HG03196 (cell line): ENCODE results near the gene KDELR1.
A peak's percentile ranks its signal among the peaks of the same experiment; 100 is the strongest.

Experiments
- ATAC-seq: cut with Tn5 transposase; IDR thresholded peaks from one replicate; pipeline ENCODE4 v1.9.1; 2021; ENCODE audit not compliant: unreplicated experiment

Gene KDELR1

DNA sequence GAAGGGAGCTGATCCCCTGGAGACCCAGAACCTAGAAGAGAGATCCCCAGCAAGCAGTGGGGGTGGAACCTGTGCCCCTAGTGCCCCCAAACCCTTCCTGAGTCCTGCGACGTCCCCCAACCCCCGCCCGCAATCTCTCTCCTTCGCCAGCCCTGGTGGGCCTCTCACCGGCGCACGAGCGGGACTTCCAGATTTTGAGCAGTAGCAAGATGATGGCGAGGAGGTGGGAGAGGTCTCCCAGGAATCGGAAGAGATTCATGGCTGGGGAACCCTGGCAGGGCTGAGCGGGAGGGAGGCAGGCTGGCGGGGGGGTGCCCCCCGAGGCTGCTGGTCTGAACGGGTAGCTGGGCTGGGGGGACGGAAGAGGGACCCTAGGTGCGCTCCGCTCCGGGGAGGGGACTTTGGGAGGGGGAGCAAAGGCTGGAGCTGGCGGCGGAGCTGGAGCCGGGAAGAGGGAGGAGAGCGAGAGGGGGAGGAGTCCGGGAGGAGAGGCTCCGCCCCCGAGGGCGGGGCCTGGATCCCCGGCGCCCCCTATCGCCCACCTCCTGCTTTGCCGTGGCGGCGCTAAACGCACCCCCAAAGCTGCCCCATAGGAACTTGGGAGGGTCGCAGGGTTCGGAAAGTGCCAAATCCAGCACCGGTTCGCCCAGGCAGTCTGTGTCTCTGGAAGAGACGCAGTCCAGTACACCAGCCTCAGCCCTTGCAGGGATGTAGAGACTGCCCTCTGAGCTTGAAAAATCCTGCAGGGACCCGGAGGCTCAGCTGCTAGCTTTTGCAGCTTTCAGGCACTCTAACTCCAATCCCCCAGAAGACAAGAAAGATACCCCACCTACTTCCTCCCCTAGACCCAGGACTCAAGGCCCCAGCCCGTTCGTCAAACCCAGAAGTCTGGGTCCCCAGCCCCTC is at the start of gene KDELR1:
Gene KDELR1 (minus strand): TSS at position 452 of the 906 bp plus-strand sequence. CDS start 193 bp downstream, at position 259.
- ATAC-seq, result peak; percentile 63

DNA sequence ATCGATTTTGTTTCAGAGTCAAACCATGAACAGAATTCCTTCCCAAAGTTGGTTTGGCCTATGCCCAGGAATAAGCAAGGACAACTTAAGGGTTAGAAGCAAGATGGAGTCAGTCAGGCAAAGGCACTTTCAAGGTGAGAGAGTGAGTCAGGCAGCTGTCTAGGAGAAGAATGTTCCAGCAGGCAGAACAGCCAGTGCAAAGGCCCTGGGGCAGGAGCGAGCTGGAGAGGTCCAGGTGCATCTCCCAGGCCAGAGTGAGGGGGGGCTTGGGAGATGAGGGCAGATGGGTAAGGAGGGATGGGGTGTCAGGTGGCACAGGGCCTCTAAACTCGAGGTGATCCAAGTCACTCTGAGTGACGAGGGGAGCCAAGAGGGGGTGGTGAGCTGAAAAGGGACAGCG is 45.2 kb upstream of the KDELR1 start:
- no peak for ATAC-seq

DNA sequence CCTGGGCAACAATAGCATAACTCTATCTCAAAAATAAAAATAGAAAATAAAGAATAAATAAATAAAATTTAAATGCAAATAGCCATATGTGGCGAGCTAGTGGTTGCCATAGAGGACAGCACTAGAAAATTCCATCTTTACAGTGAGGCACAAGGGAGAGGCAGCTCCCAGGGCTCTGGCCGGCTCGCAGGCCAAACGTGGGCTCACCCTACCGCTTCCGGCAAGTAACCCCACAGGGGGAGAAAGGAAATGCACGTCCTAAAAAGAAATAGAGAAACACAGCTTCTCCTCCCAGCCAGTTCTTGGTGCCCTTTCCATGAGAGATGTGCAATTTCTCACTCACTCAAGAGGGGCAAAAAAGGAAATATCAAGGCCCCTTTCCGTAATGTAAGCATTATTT is 42.0 kb upstream of the KDELR1 start:
- no peak for ATAC-seq

DNA sequence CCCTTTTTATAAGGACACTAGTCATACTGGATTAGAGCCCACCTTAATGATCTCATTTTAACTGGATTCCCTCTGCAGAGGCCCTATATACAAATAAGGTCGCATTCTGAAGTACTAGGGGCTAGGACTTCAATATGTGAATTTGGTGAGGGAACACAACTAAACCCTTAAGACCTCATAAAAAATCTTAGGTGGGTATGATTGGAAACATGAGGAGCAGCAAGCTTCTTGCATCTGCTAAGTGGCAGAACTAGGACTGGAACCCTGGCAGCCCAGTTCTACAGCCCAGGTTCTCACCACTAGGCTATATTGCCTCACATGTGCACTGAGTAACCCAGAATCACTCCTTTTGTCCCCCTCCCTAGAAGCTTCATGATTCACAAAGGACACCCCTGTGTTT is 37.3 kb upstream of the KDELR1 start:
- no peak for ATAC-seq

DNA sequence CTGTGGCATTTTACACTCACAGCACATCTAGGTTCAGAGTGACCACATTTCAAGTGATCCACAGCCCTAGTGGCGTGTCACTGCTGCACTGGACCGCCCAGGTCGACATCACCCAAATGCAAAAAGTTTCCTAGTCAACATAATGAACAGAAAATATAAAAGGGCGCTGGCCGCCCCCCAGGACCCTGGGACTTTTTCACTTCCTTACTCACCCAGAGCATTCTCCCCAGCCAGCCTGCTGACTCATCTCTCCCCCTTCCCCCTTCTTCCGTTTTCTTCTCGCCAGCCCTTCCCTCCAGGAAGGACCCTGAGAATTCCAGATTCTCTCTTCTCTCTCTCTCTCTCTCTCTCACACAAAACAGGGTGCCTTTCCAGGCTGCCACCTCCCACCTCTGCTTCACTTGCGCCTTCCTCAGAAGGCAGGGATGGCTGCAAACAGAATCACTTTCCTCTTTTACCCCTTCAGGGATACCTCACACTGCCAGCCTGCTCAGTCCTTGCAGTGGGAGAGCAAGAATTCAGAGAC is 33.4 kb upstream of the KDELR1 start:
- ATAC-seq, result no peak

DNA sequence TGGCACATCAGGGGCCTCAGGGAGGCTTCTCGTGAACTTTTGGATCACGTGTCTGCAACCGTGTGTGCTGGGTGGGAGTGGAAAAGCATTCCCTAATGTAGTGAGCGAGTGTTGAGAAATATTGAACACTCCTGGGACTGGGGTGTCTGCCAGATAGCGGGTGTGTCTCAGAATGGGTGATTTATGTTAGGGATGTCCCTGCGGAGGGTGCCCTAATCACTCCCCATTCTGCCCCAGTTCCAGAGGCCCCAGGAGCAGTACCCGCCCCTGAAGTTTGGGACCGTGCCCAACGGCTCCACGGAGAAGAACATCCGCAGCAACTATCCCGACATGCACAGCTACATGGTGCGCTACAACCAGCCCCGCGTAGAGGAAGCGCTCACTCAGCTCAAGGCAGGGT is 30.2 kb upstream of the KDELR1 start:
- no peak for ATAC-seq

DNA sequence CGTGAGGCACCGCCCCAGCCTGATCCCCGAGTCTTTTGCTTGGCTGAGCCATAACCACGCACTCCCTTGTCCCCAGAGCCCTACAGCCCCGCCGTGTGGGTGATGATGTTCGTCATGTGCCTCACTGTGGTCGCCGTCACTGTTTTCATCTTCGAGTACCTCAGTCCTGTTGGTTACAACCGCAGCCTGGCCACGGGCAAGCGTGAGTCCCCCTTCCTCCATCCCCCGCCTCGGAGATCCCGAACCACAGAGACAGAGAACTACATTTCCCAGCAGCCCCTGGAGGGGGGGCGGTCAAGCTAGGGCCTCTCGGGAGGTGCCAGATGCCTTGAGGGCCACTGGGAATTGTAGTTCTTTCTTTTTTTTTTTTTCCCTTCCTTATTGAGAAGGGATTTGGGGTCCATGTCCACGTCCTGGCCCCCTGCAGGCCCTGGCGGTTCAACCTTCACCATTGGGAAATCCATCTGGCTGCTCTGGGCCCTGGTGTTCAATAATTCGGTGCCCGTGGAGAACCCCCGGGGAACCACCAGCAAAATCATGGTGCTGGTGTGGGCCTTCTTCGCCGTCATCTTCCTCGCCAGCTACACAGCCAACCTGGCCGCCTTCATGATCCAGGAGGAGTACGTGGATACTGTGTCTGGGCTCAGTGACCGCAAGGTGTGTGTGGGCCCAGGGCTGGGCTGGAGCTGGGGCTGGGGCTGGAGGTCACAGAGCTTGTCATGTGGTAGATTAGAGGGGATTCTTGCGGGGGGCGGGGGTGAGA is 28.0 kb upstream of the KDELR1 start:
- peak; percentile 63 for ATAC-seq

DNA sequence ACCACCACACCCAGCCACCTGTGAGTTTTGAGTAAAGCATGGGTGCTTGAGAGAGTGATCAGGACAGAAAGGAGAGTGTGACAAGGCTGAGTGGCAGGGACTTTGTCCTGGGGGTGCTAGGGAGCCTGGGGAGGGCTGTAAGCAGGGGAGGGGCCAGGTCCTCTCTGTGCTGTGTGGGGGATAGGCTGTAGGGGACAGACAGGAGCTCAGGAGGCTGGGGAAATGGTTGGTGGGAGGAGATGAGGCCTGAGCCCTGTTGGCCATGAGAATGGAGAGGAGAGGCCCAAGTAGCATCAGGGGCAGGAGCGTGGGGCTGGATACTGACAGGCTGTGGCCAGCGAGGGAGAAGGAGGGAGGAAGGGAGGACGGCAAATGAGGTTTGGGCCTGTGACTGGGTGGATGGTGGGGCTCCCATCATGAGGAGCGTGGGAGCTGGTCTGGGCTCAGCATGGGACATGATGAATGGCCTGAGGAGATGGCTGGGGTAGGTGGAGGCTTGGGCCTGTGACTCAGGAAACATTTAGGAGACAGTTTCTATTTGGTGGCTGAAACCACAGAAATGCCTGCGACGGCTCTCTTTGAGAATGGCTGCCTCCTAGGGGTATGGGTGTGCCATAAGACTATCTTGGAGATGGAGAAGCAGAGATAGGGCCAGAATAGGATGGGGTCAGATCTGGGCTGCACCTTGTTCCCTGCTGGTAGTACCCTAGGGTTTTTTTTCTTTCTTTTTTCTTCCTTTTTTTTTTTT is 27.1 kb upstream of the KDELR1 start:
- no peak for ATAC-seq

DNA sequence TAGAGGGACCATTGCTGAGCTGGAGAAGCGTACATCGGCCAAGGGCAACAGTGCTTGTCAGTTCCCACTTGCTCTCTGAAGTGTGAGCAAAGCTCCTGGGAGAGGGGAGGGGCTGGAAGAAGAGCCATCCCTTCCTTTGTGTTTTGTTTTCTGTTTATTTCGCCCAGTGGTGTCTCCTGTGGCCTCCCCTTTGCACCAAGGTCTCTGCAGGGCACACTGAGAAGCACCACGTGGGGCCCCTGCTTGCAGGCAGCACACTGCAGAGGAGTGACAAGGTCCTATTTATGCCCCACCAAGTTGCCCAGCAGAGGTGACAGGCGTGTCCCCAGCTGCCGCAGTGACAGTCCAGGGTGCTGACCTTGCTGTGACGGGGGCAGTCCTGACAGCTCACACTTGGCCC is 26.1 kb upstream of the KDELR1 start:
- ATAC-seq, result no peak

DNA sequence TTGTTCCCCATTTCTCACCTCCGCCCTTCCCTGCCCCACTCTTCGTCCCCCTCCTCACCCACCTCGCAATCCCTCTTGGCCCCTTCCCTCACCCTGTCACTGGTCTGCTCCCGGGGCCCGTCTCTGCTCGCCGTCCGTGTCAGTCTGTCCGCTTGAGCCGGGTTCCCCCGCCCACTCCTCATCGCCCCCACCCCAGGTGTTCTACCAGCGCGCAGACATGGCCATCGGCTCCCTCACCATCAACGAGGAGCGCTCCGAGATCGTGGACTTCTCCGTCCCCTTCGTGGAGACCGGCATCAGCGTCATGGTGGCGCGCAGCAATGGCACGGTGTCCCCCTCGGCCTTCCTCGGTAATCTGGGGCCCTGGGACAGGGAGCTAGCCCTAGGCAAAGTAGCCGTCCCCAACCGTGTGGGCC is 24.5 kb upstream of the KDELR1 start:
- no peak for ATAC-seq

DNA sequence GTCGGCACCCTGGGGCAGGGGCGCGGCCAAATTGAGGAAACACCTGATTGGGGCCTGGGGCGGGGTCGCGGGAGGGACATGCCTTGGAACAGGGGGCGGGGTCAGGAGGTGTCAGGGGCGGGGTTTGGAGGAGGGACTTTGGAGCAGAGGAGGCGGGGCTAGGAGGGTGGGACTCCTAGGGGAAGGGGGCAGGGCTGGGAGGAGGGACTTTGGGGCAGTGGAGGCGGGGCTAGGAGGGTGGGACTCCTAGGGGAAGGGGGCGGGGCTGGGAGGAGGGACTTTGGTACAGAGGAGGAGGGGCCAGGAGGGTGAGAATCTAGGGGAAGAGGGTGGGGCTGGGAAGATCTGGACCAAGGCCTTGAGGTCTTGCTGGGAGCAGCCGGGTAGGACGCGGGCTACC is 24.0 kb upstream of the KDELR1 start:
- no peak for ATAC-seq

DNA sequence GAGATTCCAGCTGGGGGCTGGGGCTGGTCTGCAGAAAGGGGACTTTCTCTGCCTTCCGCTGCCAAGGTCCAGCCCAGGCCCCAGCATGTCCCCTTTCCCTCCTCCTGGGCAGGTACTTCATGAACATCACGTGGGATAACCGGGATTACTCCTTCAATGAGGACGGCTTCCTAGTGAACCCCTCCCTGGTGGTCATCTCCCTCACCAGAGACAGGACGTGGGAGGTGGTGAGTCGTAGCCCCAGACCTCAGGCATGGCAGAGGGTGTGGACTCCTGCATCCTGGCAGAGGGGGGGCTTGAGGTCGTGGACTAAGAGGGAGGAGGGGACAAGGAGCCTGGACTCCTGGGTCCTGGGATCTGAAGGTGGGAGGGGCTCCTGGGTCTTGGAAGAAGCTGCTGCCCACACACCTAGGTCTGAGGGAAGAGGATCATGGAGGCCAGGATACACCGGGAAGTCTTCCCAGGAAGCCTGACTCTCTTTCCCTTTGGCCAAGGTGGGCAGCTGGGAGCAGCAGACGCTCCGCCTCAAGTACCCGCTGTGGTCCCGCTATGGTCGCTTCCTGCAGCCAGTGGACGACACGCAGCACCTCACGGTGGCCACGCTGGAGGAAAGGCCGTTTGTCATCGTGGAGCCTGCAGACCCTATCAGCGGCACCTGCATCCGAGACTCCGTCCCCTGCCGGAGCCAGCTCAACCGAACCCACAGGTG is 22.7 kb upstream of the KDELR1 start:
- ATAC-seq, result no peak

DNA sequence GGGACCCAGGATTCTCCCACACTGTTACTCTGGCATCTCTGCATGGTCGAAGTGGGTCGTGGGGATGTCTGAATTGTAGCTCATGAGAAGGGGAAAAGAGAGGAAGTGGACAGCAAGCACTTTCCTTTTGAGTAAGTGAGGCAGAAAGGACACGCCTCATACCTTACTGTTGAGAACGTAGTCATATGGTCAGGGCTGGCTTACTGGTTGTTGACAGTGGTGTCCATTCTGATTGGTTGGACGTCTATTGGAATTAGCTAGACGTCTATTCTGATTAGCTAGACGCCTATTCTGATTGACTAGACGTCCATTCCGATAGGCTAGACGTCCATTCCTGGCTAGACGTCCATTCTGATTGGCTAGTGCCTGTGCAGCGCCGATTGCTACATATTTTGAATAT is 14.5 kb upstream of the KDELR1 start:
- ATAC-seq, result no peak

DNA sequence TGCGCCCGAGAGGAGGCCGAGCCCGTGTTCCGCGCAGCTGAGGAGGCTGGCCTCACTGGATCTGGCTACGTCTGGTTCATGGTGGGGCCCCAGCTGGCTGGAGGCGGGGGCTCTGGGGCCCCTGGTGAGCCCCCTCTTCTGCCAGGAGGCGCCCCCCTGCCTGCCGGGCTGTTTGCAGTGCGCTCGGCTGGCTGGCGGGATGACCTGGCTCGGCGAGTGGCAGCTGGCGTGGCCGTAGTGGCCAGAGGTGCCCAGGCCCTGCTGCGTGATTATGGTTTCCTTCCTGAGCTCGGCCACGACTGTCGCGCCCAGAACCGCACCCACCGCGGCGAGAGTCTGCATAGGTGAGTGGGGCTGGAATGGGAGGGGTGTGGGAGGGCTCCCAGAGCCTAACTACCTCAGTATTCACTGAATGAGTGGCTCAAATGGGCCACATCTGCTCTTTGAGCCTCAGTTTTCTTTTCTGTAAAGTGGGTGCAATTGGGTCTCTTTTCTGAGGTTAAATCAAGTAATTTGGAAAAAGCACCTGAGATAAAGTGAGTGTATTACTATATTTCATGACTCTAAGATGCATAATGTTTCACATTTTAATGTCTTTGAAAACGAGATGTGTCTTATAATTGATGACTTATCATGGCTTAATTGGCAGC is 13.8 kb upstream of the KDELR1 start:
- no peak for ATAC-seq

DNA sequence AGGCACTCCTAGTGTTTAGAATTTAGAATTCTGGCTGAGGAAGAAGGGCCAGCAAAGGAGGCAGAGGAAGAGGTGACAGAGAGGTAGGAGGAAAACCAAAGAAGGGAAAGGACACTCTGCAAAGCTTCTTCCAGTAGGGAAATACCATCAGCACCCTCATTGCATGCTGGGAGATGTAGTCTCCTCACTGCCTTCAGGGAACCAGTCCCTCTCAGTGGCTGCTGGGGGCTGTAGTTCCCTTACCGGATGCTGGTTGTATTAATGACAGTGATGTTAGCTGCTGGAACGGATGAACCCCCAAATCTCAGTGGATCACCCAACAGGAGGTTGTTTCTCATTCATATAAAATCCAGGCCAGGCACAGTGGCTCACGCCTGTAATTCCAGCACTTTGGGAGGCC is 12.3 kb upstream of the KDELR1 start:
- ATAC-seq, result peak; percentile 58

DNA sequence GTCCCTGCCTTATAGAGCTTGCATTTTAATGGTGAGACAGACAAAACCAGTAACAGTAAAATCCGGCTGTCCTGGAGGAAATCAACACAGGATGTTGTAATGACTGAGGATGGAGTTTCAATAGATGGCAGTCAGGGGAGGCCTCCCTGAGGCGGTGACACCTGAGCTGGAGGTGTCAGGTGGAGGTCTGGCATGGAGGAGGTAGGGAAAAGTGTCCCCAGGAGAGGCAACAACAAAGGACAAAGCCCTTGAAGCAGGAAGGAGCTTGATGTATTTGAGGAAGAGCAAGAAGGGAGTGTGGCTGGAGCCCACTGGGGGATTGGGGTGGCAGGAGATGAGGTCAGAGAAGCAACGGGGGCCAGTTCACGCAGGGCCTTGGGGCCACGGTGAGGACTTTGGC is 9.9 kb upstream of the KDELR1 start:
- ATAC-seq, result no peak

DNA sequence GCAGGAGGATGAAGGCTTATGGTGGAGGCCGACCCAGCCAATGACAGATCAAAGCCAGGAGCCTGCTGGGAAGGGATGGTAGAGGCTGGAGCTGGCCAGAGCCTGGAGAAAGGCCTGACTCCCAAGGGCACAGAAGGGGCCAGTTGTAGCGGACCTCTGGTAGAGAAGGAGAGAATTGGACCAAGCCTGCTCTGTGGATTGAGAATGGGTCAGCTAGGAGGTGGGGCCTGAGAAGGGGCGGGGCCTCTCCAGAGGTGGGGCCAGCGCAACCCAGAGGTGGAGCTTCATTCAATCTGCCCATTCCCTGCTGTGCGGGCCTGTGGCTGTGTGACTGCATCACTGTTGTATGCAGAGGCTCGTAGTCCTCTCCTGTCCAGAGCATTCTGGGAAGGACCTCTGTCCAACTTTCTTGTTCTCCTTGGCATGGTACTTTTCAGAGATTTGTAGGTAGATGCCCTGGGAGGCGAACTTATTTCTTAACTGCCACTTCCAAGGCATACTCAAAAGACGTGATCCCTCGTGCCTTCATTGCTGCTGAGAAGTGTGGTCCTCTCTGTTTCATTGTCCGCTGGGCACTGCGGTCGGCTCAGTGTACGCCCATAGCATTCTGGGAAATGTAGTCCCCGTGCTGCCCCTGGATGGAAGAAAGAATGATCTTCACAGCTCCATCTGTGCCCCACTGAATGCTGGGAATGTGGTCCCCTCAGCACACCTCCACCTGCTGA is 8.8 kb upstream of the KDELR1 start:
- no peak for ATAC-seq

DNA sequence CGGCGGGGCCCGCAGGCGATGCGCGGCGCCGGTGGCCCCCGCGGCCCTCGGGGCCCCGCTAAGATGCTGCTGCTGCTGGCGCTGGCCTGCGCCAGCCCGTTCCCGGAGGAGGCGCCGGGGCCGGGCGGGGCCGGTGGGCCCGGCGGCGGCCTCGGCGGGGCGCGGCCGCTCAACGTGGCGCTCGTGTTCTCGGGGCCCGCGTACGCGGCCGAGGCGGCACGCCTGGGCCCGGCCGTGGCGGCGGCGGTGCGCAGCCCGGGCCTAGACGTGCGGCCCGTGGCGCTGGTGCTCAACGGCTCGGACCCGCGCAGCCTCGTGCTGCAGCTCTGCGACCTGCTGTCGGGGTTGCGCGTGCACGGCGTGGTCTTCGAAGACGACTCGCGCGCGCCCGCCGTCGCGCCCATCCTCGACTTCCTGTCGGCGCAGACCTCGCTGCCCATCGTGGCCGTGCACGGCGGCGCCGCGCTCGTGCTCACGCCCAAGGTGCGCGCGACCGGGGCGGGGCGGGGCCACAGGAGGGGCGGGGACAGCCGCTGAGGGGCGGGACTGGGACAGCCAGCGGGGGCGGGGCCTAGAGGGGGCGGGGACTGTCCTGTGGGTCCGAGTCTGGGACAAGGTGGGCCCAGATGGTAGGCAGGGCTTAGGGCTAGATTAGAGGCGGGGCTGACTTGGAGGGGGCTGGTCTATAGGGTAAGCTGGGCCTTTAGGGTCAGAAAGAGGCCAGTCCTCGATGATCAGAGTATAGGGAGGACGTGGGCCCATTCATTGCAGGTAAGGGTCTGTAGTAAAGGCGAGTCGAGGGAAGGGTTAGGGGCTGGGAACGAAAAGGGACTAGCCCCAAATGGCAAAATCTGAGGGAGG is 7.3 kb upstream of the KDELR1 start:
- peak; percentile 48 for ATAC-seq

DNA sequence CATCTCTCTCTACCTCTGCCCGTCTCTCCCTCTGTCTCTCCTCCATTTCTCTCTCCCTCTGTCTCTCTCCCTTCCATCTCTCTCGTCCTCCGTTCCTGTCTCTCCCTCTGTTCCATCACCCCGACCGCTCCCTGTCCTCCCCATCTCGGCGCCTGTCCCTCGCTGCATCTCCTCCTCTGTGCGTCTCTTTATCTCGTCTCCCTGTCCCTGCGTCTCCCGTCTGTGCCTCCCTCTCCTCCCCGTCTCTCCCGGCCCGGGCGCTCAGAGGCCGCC is 6.7 kb upstream of the KDELR1 start:
- ATAC-seq, result no peak
